ENCODE results near the gene CLIP1.

DNA sequence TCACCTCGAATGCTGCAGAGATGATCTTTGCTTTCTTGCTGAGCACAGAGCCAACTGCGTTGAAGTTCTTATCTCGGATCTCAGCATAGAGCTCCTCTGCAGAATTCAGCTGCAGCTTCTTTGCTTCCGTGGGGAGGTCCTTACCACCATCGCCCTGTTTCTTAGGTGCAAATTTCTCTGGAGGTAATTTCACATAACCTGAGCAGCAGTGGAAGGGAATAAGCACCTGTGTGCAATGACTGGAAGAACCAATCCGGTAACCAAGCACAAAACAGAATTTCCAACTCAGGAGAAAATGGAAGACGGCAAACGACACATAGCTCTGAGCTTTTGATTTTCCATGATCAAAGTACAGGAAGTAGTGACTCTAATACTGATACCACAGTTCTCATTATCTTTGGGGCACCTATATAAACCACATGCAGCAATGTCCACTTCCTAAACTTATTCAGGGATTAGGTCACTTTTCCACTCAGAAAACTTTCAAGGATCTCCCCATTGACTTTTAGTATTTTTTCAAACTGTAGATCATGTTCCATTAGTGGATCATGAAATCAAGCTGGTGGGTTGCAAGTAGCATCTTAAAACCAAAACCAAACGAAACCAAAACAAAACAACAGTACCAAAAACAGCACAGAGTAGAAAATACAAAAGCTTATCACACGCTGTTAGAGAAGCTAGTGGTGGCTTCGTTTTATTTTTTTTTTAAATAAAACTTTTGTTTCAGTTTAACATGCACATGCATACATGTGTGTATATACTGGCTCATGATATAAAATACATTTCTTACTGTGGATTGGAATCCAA, 177.7 kb downstream of the CLIP1 start:
- TF ChIP-seq, protein P1, sequence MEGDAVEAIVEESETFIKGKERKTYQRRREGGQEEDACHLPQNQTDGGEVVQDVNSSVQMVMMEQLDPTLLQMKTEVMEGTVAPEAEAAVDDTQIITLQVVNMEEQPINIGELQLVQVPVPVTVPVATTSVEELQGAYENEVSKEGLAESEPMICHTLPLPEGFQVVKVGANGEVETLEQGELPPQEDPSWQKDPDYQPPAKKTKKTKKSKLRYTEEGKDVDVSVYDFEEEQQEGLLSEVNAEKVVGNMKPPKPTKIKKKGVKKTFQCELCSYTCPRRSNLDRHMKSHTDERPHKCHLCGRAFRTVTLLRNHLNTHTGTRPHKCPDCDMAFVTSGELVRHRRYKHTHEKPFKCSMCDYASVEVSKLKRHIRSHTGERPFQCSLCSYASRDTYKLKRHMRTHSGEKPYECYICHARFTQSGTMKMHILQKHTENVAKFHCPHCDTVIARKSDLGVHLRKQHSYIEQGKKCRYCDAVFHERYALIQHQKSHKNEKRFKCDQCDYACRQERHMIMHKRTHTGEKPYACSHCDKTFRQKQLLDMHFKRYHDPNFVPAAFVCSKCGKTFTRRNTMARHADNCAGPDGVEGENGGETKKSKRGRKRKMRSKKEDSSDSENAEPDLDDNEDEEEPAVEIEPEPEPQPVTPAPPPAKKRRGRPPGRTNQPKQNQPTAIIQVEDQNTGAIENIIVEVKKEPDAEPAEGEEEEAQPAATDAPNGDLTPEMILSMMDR (IDR thresholded peaks at IDR 0.05), result no peak
- no peak for TF ChIP-seq POLR2A (IDR thresholded peaks at IDR 0.05)

Data from ovary (tissue), 3 donors.